ENCODE data around the gene SMKR1.

Gene SMKR1

GRCh38 chr7:129553899-129554461, 51.6 kb downstream of the SMKR1 start:
- peak overlapping the region; percentile 78 for H2AFZ ChIP-seq (ENCODE audit: low read length)
- H3K9me3 ChIP-seq (ENCODE audit: insufficient read depth, low read depth, low read length), result no peaks in the 10 kb centered on the region
- no peaks in the 10 kb centered on the region for H3K36me3 ChIP-seq (ENCODE audit: insufficient read depth, low read length)
- H3K4me2 ChIP-seq (ENCODE audit: low read depth, low read length, poor library complexity, severe bottlenecking), result peak overlapping the region; percentile 75
- H3K27me3 ChIP-seq (ENCODE audit: insufficient read depth, low read length, poor library complexity, severe bottlenecking), result no peaks in the 10 kb centered on the region
- TF ChIP-seq EZH2phosphoT487 (IDR thresholded peaks at IDR 0.05; ENCODE audit: borderline replicate concordance), result no peak
- TF ChIP-seq, protein P1, sequence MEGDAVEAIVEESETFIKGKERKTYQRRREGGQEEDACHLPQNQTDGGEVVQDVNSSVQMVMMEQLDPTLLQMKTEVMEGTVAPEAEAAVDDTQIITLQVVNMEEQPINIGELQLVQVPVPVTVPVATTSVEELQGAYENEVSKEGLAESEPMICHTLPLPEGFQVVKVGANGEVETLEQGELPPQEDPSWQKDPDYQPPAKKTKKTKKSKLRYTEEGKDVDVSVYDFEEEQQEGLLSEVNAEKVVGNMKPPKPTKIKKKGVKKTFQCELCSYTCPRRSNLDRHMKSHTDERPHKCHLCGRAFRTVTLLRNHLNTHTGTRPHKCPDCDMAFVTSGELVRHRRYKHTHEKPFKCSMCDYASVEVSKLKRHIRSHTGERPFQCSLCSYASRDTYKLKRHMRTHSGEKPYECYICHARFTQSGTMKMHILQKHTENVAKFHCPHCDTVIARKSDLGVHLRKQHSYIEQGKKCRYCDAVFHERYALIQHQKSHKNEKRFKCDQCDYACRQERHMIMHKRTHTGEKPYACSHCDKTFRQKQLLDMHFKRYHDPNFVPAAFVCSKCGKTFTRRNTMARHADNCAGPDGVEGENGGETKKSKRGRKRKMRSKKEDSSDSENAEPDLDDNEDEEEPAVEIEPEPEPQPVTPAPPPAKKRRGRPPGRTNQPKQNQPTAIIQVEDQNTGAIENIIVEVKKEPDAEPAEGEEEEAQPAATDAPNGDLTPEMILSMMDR (conservative IDR thresholded peaks at IDR 0.05; ENCODE audit: low read length), result no peak
- H3K9me2 ChIP-seq (replicated peaks; ENCODE audit: low read depth, low read length), result no peaks in the 10 kb centered on the region
- H3K9ac ChIP-seq (ENCODE audit: low read depth, low read length, poor library complexity, severe bottlenecking), result no peak overlapping the region
- H3K4me1 ChIP-seq (ENCODE audit: insufficient read depth, low read length, poor library complexity, severe bottlenecking), result peaks cover 4% of the 10 kb centered on the region
- H3K4me3 ChIP-seq (ENCODE audit: low read length, poor library complexity, severe bottlenecking), result peak overlapping the region; percentile 65
- H3K79me2 ChIP-seq (ENCODE audit: insufficient read depth, low read length), result no peaks in the 10 kb centered on the region
- H4K20me1 ChIP-seq (ENCODE audit: insufficient read depth, low read length, poor library complexity, severe bottlenecking), result no peaks in the 10 kb centered on the region
- H3F3A ChIP-seq (ENCODE audit: low read depth), result no peaks in the 10 kb centered on the region

- Histone ChIP-seq H3K9ac (ENCODE audit: low read depth, low read length, poor library complexity, severe bottlenecking) (no peak overlapping the region), H3K79me2 (ENCODE audit: insufficient read depth, low read length) (no peaks in the 10 kb centered on the region), H3K27me3 (ENCODE audit: insufficient read depth, low read length, poor library complexity, severe bottlenecking) (no peaks in the 10 kb centered on the region), H3K36me3 (ENCODE audit: insufficient read depth, low read length) (no peaks in the 10 kb centered on the region), H3K4me2 (ENCODE audit: low read depth, low read length, poor library complexity, severe bottlenecking) (no peak overlapping the region), H3F3A (ENCODE audit: low read depth) (no peaks in the 10 kb centered on the region), H4K20me1 (ENCODE audit: insufficient read depth, low read length, poor library complexity, severe bottlenecking) (no peaks in the 10 kb centered on the region), H3K9me3 (ENCODE audit: insufficient read depth, low read depth, low read length) (no peaks in the 10 kb centered on the region), H3K9me2 (replicated peaks; ENCODE audit: low read depth, low read length) (no peaks in the 10 kb centered on the region), H3K4me3 (ENCODE audit: low read length, poor library complexity, severe bottlenecking) (no peak overlapping the region), H2AFZ (ENCODE audit: low read length) (peak overlapping the region; percentile 45; the same call in 1 of the 2 replicates), H3K4me1 (ENCODE audit: insufficient read depth, low read length, poor library complexity, severe bottlenecking) (peaks cover 4% of the 10 kb centered on the region)
- TF ChIP-seq, protein P1 (conservative IDR thresholded peaks at IDR 0.05; ENCODE audit: low read length), result no peak
- no peak for TF ChIP-seq EZH2phosphoT487 (IDR thresholded peaks at IDR 0.05; ENCODE audit: borderline replicate concordance)
These were observed 54.3 kb downstream of the SMKR1 start for GRCh38 chr7:129556607-129557133.

DNA sequence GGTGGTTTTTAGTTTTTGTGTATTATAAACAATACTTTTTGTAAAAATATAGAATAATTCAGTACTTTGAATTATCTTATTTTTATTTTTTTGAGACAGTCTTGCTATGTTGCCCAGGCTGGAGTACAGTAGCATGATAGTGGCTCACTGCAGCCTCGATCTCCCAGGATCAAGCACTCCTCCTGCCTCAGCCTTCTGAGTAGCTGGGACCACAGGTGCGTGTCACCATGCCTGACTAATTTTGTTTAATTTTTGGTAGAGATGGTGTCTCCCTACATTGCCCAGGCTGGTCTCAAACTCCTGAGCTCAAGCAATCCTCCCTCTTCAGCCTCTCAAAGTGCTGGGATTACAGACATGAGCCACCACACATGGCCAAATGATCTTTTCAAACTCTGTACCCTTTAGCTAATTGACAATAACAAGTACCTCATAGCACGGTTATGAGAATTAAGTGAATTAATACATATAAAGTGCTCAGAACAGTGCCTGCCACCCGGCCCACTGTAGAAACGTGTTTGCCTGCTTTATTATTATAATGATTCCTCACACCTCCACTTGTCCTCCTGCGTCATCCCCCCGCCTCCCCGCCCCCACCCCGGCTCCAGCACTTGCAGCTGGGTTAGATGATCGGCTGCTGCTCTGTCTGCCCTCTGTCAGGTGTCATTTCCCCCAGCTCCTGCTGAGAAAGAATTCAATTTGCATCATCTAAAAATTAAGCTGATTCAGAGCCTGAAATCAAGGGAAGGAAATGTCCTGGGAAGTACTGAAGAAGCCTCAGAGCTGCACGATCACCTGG, 55.6 kb downstream of the SMKR1 start:
- Histone ChIP-seq H3K9ac (ENCODE audit: low read depth, low read length, poor library complexity, severe bottlenecking) (no peak overlapping the region), H3K4me3 (ENCODE audit: low read length, poor library complexity, severe bottlenecking) (no peak overlapping the region), H2AFZ (ENCODE audit: low read length) (no peak overlapping the region), H3K79me2 (ENCODE audit: insufficient read depth, low read length) (no peaks in the 10 kb centered on the region), H3K9me3 (ENCODE audit: insufficient read depth, low read depth, low read length) (no peaks in the 10 kb centered on the region), H4K20me1 (ENCODE audit: insufficient read depth, low read length, poor library complexity, severe bottlenecking) (no peaks in the 10 kb centered on the region), H3K9me2 (replicated peaks; ENCODE audit: low read depth, low read length) (no peaks in the 10 kb centered on the region), H3F3A (ENCODE audit: low read depth) (no peaks in the 10 kb centered on the region), H3K4me2 (ENCODE audit: low read depth, low read length, poor library complexity, severe bottlenecking) (no peak overlapping the region), H3K36me3 (ENCODE audit: insufficient read depth, low read length) (no peaks in the 10 kb centered on the region), H3K4me1 (ENCODE audit: insufficient read depth, low read length, poor library complexity, severe bottlenecking) (peaks cover 4% of the 10 kb centered on the region), H3K27me3 (ENCODE audit: insufficient read depth, low read length, poor library complexity, severe bottlenecking) (no peaks in the 10 kb centered on the region)
- TF ChIP-seq EZH2phosphoT487 (IDR thresholded peaks at IDR 0.05; ENCODE audit: borderline replicate concordance), result no peak
- TF ChIP-seq, protein P1 (conservative IDR thresholded peaks at IDR 0.05; ENCODE audit: low read length), result no peak

Data from Loucy (cell line).